Activated gamma-delta T cell (primary cell): ENCODE measurements around the gene FGF6.
"Not testable (repeated sequence)": the region's sequence is repeated elsewhere in the genome, so short reads cannot be mapped to it uniquely, and the experiment has no call there.

Experiments used
- DNase-seq: peaks from one replicate; lab custom pipeline; 2025; lab: John Stamatoyannopoulos, UW
- total RNA-seq, 2 donors: gene quantifications; one replicate each; lab custom pipeline; 2026; lab: John Stamatoyannopoulos, UW

Gene FGF6
- total RNA-seq = 0 to 0.05 reads per million in 2 donors

- DNase-seq = no peak
These were observed at the start of gene FGF6 for GRCh38 chr12:4445156-4446101. TSS of gene FGF6 (minus strand) at chr12:4445815. CDS start at chr12:4445570, 245 bp downstream.

- DNase-seq = no peak
These were observed 45.4 kb upstream of the FGF6 start for GRCh38 chr12:4490973-4491372.

GRCh38 chr12:4489556-4489955 lies 43.9 kb upstream of the FGF6 start:
- DNase-seq = no peak

GRCh38 chr12:4486980-4487379 lies 41.4 kb upstream of the FGF6 start:
- no peak for DNase-seq

GRCh38 chr12:4486049-4486699 lies 40.6 kb upstream of the FGF6 start:
- no peak for DNase-seq

GRCh38 chr12:4483885-4484823 lies 38.5 kb upstream of the FGF6 start:
- DNase-seq = no peak

- no peak for DNase-seq
These were observed 37.3 kb upstream of the FGF6 start for GRCh38 chr12:4482936-4483335.

GRCh38 chr12:4478933-4479332 lies 33.3 kb upstream of the FGF6 start:
- no peak for DNase-seq

- DNase-seq = no peak
These were observed 31.5 kb upstream of the FGF6 start for GRCh38 chr12:4477129-4477528.

- DNase-seq = no peak
These were observed 26.4 kb upstream of the FGF6 start for GRCh38 chr12:4472046-4472445.

- DNase-seq = no peak
These were observed 25.6 kb upstream of the FGF6 start for GRCh38 chr12:4471256-4471655.

GRCh38 chr12:4468994-4469393 lies 23.4 kb upstream of the FGF6 start:
- DNase-seq = no peak

- no peak for DNase-seq
These were observed 15.1 kb upstream of the FGF6 start for GRCh38 chr12:4460761-4461160.

- DNase-seq = not testable (repeated sequence)
These were observed 10.2 kb upstream of the FGF6 start for GRCh38 chr12:4455849-4456248.

GRCh38 chr12:4454315-4454860 lies 8.8 kb upstream of the FGF6 start:
- DNase-seq = no peak

- no peak for DNase-seq
These were observed 6.1 kb upstream of the FGF6 start for GRCh38 chr12:4451694-4452093.

GRCh38 chr12:4450551-4451112 lies 5.0 kb upstream of the FGF6 start:
- DNase-seq = no peak

- DNase-seq = no peak
These were observed 4.2 kb upstream of the FGF6 start for GRCh38 chr12:4449851-4450221.

- DNase-seq = no peak
These were observed 3.6 kb upstream of the FGF6 start for GRCh38 chr12:4448943-4449850.

GRCh38 chr12:4448371-4448940 lies 2.8 kb upstream of the FGF6 start:
- DNase-seq = no peak
